Endothelial cell of umbilical vein (primary cell): ENCODE measurements around the gene ALDH2.

Experiments used
- CTCF ChIP-seq, 2 donors: IDR thresholded peaks; 1 replicate in 1 of 2; 2 replicates in 1 of 2; pipeline ENCODE4 v1.5.1; 2011; ENCODE audit warnings: low read length in 2 of 2, mild to moderate bottlenecking in 2 of 2, moderate library complexity in 2 of 2, control low read depth in 1 of 2, inconsistent platforms in 1 of 2, low read depth in 1 of 2; ENCODE audit not compliant: insufficient read depth in 1 of 2; ENCODE audit errors: extremely low read depth in 1 of 2
- EZH2 ChIP-seq: IDR thresholded peaks from 2 replicates; pipeline ENCODE4 v1.6.1; 2012; ENCODE audit warnings: borderline replicate concordance, low read depth, mild to moderate bottlenecking, moderate library complexity, low read length, inconsistent platforms; ENCODE audit not compliant: severe bottlenecking
- FOS ChIP-seq: IDR thresholded peaks from 2 replicates; pipeline ENCODE4 v1.6.1; 2011; ENCODE audit warnings: mild to moderate bottlenecking, low read length, moderate library complexity, borderline replicate concordance; ENCODE audit not compliant: insufficient read depth
- GATA2 ChIP-seq: IDR thresholded peaks from 2 replicates; pipeline ENCODE4 v1.7.0; 2011; ENCODE audit warnings: low read depth, mild to moderate bottlenecking, moderate library complexity, mixed read lengths, low read length; ENCODE audit not compliant: insufficient read length, insufficient read depth
- MAX ChIP-seq: IDR thresholded peaks from 2 replicates; pipeline ENCODE4 v1.6.1; 2011; ENCODE audit not compliant: insufficient read depth, insufficient read length
- MYC ChIP-seq: IDR thresholded peaks from one replicate; pipeline ENCODE4 v1.6.1; 2011; ENCODE audit warnings: mild to moderate bottlenecking, low read depth, low read length
- POLR2A ChIP-seq: IDR thresholded peaks from 2 replicates; pipeline ENCODE4 v1.6.1; 2012; ENCODE audit warnings: low read depth, mild to moderate bottlenecking, control low read depth, low read length
- POLR2AphosphoS5 ChIP-seq: IDR thresholded peaks from 2 replicates; pipeline ENCODE4 v1.6.1; 2012; ENCODE audit warnings: low read depth, mild to moderate bottlenecking, control low read depth, low read length, moderate library complexity; ENCODE audit not compliant: insufficient read depth

- TF ChIP-seq POLR2A = no peak
- no peak for TF ChIP-seq CTCF (IDR thresholded peaks at IDR 0.05; ENCODE audit: extremely low read depth in 1 of 2, insufficient read depth in 1 of 2, low read depth in 1 of 2, low read length in 2 of 2)
- no peak for TF ChIP-seq MYC
- no peak for TF ChIP-seq MAX
- TF ChIP-seq FOS = no peak
- TF ChIP-seq GATA2 = no peak
- no peak for TF ChIP-seq POLR2AphosphoS5
- TF ChIP-seq EZH2 = no peak
Observed at GRCh38 chr12:111850526-111850925, 83.8 kb downstream of the ALDH2 start.
